ENCODE measurements around the gene GALNT17. TPM values are rescaled to one million over a fixed set of nuclear protein-coding genes. Genes with fewer than 3 reads are reported as not detected.

The GALNT17 gene
- total RNA-seq, 1 experiment from 2014 or later, result not detected

DNA sequence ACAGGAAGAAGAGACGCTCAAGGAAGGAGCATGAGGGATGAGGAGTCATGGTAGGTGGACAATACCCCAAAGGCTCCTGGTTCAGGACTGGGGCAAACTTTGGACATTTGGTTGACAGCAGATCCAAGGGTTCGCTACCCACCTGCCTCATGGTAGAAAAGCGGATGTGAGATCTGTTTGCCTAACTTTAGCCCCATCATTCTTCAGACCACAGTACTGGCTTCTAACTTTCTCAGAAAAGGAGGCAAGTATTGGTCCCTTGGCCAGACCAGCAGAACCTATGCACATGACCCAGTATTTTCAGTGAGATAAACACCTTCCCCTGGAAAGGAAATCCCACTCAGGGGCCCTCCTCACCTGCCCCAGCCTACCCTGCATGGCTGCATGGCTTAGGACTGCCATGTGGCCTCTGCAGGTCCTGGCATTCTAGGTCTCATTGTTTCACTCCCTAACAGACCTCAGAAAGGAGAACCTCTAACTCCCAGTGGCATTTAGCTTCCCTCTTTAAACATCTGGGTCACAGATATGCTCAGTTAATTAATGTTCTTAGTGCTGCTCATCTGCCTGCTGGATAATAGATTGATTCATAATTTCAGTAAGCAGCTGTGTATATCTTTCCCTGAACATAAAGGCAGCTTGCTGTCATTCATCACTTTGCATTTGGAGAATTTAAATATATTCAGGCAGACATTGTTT lies 574.1 kb downstream of the GALNT17 start:
- intact Hi-C loops (cut with micrococcal nuclease; ENCODE audit: unreplicated experiment) (no loop called here), in situ Hi-C loops (cut with HindIII; ENCODE audit: low pct_unique_long_range_greater_than_20kb, low sequenced_read_pairs) (no loop called here)
- H3K27me3 ChIP-seq (ENCODE audit: control insufficient read depth, insufficient read depth, low read length), result no peaks in the 10 kb centered on the region
- no TSS peak for BruUV-seq (replicated peaks)
- POLR2A ChIA-PET, result no interaction called here
- TF ChIP-seq TCF7L2 (IDR thresholded peaks at IDR 0.05; ENCODE audit: low read depth, low read length), result no peak
- no peak for TF ChIP-seq SIN3A (IDR thresholded peaks at IDR 0.05; ENCODE audit: borderline replicate concordance, insufficient read depth, low read depth, low read length)
- no peak for TF ChIP-seq POLR2AphosphoS5 (IDR thresholded peaks at IDR 0.05; ENCODE audit: low read depth, low read length)
- TF ChIP-seq, protein P1, sequence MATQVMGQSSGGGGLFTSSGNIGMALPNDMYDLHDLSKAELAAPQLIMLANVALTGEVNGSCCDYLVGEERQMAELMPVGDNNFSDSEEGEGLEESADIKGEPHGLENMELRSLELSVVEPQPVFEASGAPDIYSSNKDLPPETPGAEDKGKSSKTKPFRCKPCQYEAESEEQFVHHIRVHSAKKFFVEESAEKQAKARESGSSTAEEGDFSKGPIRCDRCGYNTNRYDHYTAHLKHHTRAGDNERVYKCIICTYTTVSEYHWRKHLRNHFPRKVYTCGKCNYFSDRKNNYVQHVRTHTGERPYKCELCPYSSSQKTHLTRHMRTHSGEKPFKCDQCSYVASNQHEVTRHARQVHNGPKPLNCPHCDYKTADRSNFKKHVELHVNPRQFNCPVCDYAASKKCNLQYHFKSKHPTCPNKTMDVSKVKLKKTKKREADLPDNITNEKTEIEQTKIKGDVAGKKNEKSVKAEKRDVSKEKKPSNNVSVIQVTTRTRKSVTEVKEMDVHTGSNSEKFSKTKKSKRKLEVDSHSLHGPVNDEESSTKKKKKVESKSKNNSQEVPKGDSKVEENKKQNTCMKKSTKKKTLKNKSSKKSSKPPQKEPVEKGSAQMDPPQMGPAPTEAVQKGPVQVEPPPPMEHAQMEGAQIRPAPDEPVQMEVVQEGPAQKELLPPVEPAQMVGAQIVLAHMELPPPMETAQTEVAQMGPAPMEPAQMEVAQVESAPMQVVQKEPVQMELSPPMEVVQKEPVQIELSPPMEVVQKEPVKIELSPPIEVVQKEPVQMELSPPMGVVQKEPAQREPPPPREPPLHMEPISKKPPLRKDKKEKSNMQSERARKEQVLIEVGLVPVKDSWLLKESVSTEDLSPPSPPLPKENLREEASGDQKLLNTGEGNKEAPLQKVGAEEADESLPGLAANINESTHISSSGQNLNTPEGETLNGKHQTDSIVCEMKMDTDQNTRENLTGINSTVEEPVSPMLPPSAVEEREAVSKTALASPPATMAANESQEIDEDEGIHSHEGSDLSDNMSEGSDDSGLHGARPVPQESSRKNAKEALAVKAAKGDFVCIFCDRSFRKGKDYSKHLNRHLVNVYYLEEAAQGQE (IDR thresholded peaks at IDR 0.05; ENCODE audit: insufficient read depth in 1 of 2, low read depth in 2 of 2, low read length in 1 of 2), result no peak
- TF ChIP-seq, protein P2, sequence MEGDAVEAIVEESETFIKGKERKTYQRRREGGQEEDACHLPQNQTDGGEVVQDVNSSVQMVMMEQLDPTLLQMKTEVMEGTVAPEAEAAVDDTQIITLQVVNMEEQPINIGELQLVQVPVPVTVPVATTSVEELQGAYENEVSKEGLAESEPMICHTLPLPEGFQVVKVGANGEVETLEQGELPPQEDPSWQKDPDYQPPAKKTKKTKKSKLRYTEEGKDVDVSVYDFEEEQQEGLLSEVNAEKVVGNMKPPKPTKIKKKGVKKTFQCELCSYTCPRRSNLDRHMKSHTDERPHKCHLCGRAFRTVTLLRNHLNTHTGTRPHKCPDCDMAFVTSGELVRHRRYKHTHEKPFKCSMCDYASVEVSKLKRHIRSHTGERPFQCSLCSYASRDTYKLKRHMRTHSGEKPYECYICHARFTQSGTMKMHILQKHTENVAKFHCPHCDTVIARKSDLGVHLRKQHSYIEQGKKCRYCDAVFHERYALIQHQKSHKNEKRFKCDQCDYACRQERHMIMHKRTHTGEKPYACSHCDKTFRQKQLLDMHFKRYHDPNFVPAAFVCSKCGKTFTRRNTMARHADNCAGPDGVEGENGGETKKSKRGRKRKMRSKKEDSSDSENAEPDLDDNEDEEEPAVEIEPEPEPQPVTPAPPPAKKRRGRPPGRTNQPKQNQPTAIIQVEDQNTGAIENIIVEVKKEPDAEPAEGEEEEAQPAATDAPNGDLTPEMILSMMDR (IDR thresholded peaks at IDR 0.05), result no peak
- H3K36me3 ChIP-seq (ENCODE audit: control insufficient read depth, insufficient read depth, low read length), result no peaks in the 10 kb centered on the region
- no peak overlapping the region for H3K27ac ChIP-seq (ENCODE audit: low read length)
- no peaks in the 10 kb centered on the region for H3K9me3 ChIP-seq (ENCODE audit: control insufficient read depth, insufficient read depth, low read depth, low read length)
- CTCF ChIA-PET, result no interaction called here
- no peak overlapping the region for H3K4me3 ChIP-seq (ENCODE audit: low read depth in 2 of 2, low read length in 2 of 2)
- ATAC-seq, result no peak
- no peak for DNase-seq (ENCODE audit: low read depth, low spot score)
- no peaks in the 10 kb centered on the region for H3K4me1 ChIP-seq (ENCODE audit: control insufficient read depth, insufficient read depth, low read length)

DNA sequence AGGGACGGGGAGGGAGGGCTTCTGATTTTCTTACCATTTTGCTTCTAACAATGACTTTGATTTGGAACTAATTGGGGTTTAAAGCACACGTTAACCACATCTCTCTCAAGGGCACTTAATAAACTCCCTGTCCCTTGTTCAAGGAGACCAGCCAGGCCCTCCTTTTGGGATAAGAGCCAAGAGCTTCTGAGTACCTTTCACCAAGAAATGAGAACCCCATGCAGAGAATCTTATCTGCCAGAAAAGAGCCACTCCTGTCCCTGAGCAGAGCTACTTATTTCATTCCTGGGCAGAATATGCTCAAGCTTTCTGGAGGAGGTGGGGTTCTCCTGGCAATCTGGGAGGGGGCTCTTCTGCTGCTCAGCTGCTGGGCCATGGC lies 574.6 kb downstream of the GALNT17 start:
- no peak overlapping the region for H3K27ac ChIP-seq (ENCODE audit: low read length)
- in situ Hi-C loops (cut with HindIII; ENCODE audit: low pct_unique_long_range_greater_than_20kb, low sequenced_read_pairs) (no loop called here), intact Hi-C loops (cut with micrococcal nuclease; ENCODE audit: unreplicated experiment) (no loop called here)
- no peaks in the 10 kb centered on the region for H3K4me1 ChIP-seq (ENCODE audit: control insufficient read depth, insufficient read depth, low read length)
- TF ChIP-seq TCF7L2 (IDR thresholded peaks at IDR 0.05; ENCODE audit: low read depth, low read length) (no peak), POLR2AphosphoS5 (IDR thresholded peaks at IDR 0.05; ENCODE audit: low read depth, low read length) (no peak), SIN3A (IDR thresholded peaks at IDR 0.05; ENCODE audit: borderline replicate concordance, insufficient read depth, low read depth, low read length) (no peak)
- TF ChIP-seq, protein P2 (IDR thresholded peaks at IDR 0.05), result no peak
- TF ChIP-seq, protein P1 (IDR thresholded peaks at IDR 0.05; ENCODE audit: insufficient read depth in 1 of 2, low read depth in 2 of 2, low read length in 1 of 2), result no peak
- no peak for DNase-seq (ENCODE audit: low read depth, low spot score)
- POLR2A ChIA-PET, result no interaction called here
- H3K36me3 ChIP-seq (ENCODE audit: control insufficient read depth, insufficient read depth, low read length), result no peaks in the 10 kb centered on the region
- ATAC-seq, result no peak
- H3K27me3 ChIP-seq (ENCODE audit: control insufficient read depth, insufficient read depth, low read length), result no peaks in the 10 kb centered on the region
- H3K9me3 ChIP-seq (ENCODE audit: control insufficient read depth, insufficient read depth, low read depth, low read length), result no peaks in the 10 kb centered on the region
- CTCF ChIA-PET, result no interaction called here
- no peak overlapping the region for H3K4me3 ChIP-seq (ENCODE audit: low read depth in 2 of 2, low read length in 2 of 2)
- no TSS peak for BruUV-seq (replicated peaks)
